K562 (cell line): Measurements from ENCODE around the gene MIDN. TPM values are rescaled to one million over a fixed set of nuclear protein-coding genes. Genes with fewer than 3 reads are reported as not detected.

Source experiments
- ADNP ChIP-seq: fragments of 200-800 bp; sonication (Bioruptor generic); IDR thresholded peaks from 2 replicates; pipeline ENCODE4 v1.6.1; 2016; ENCODE audit warnings: missing genetic modification characterization, missing compliant biosample characterization
- ETV1 ChIP-seq: fragments of 450-650 bp; conservative IDR thresholded peaks from 2 replicates; pipeline ENCODE4 v1.6.1; 2016; ENCODE audit warnings: missing genetic modification characterization, control low read depth, low read depth, missing compliant biosample characterization
- JUN ChIP-seq, 2 experiments: sonication (generic) in 1 of 2; formaldehyde crosslinking in 1 of 2; IDR thresholded peaks; 2 replicates each; pipeline versions ENCODE4 v1.6.1 to v1.8.0; 2012 to 2022; ENCODE audit warnings: borderline replicate concordance in 2 of 2, mild to moderate bottlenecking in 2 of 2, improper control_type of control experiment in 1 of 2, low read depth in 1 of 2, low read length in 1 of 2, missing genetic modification reagents in 1 of 2
- NBN ChIP-seq: fragments of 450-650 bp; IDR thresholded peaks from 2 replicates; pipeline ENCODE4 v1.6.1; 2016; ENCODE audit warnings: low read depth, mild to moderate bottlenecking
- NFXL1 ChIP-seq: fragments of 450-650 bp; formaldehyde crosslinking; IDR thresholded peaks from 2 replicates; pipeline ENCODE4 v1.4.0; 2021; ENCODE audit warnings: mild to moderate bottlenecking
- NR3C1 ChIP-seq: sonication (generic); formaldehyde crosslinking; IDR thresholded peaks from 2 replicates; pipeline ENCODE4 v1.8.1; 2022; ENCODE audit warnings: missing genetic modification reagents
- POLR2AphosphoS5 ChIP-seq: IDR thresholded peaks from 2 replicates; pipeline ENCODE4 v1.6.1; 2011; ENCODE audit warnings: mild to moderate bottlenecking, low read depth, low read length, moderate library complexity; ENCODE audit not compliant: control insufficient read depth, insufficient read depth
- POLR3G ChIP-seq: IDR thresholded peaks from 2 replicates; pipeline ENCODE4 v1.6.1; 2011; ENCODE audit not compliant: insufficient read length, insufficient replicate concordance; ENCODE audit errors: extremely low read depth
- RB1 ChIP-seq: fragments of 450-650 bp; IDR thresholded peaks from 2 replicates; pipeline ENCODE4 v1.6.1; 2017; ENCODE audit warnings: low read depth, mild to moderate bottlenecking
- TCFL5 ChIP-seq: fragments of 250-450 bp; sonication (Bioruptor Pico); conservative IDR thresholded peaks from 2 replicates; pipeline ENCODE4 v1.6.1; 2021; ENCODE audit warnings: mild to moderate bottlenecking, moderate library complexity, matching md5 sums
- ZFP36 ChIP-seq: fragments of 150-350 bp; IDR thresholded peaks from 2 replicates; pipeline ENCODE4 v1.6.1; 2018; ENCODE audit warnings: low read length, low read depth; ENCODE audit not compliant: partially characterized antibody
- ZNF143 ChIP-seq: sonication (generic); formaldehyde crosslinking; IDR thresholded peaks from 2 replicates; pipeline ENCODE4 v1.9.0; 2022; ENCODE audit warnings: mild to moderate bottlenecking, missing genetic modification reagents
- ZNF174 ChIP-seq: fragments of 250-450 bp; sonication (Bioruptor Pico); IDR thresholded peaks from 2 replicates; pipeline ENCODE4 v1.4.0; 2020; ENCODE audit warnings: mild to moderate bottlenecking
- ZNF24 ChIP-seq: fragments of 450-650 bp; IDR thresholded peaks from 2 replicates; pipeline ENCODE4 v1.6.1; 2016
- polyA plus RNA-seq, 8 experiments: library from polyadenylated mRNA; depleted of rRNA in 4 of 8; stranded (reverse) in 5 of 8; unstranded in 3 of 8; fragments of >200 nt; fragmentation: Nextera tagmentation in 2 of 8; fragmentation: Illumina TruSeq in 1 of 8; extraction: Ambion mirVana in 2 of 8; extraction: Trizol in 1 of 8; gene quantifications; 2 replicates each; pipeline versions ENCODE4 v1.2.1 to v1.2.3, GENCODE V29; 2011 to 2014; ENCODE audit warnings: inconsistent platforms in 1 of 8, missing spikeins in 1 of 8
- total RNA-seq, 7 experiments: library from RNA; depleted of rRNA in 6 of 7; stranded (reverse); fragments of >200 nt in 6 of 7; fragmentation: Illumina TruSeq in 2 of 7; extraction: Trizol in 2 of 7; gene quantifications; 2 replicates each; pipeline versions ENCODE4 v1.2.1 to v1.2.3, GENCODE V29; 2011 to 2021; ENCODE audit warnings: low replicate concordance in 1 of 7
- TF ChIP-seq, protein P1 (sequence below): fragments of 250-450 bp; sonication (Bioruptor Pico); IDR thresholded peaks from 2 replicates; pipeline ENCODE4 v1.6.1; 2021; ENCODE audit warnings: mild to moderate bottlenecking
- TF ChIP-seq, protein P2 (sequence below): sonication (generic); formaldehyde crosslinking; IDR thresholded peaks from 2 replicates; pipeline ENCODE4 v1.8.1; 2023; ENCODE audit warnings: mild to moderate bottlenecking, missing genetic modification reagents
- TF ChIP-seq, protein P3 (sequence below): fragments of 450-650 bp; IDR thresholded peaks from 2 replicates; pipeline ENCODE4 v1.6.1; 2016; ENCODE audit warnings: missing biosample characterization, missing genetic modification characterization
- TF ChIP-seq, protein P4 (sequence below): fragments of 450-650 bp; IDR thresholded peaks from 2 replicates; pipeline ENCODE4 v1.6.1; 2016

MIDN gene
- total and polyA plus RNA-seq, 9 of the 15 experiments (the other 6 are each of a cell fraction or from before 2014, with no cell fraction given) = 0.17 to 120 (median 10.1) TPM

DNA sequence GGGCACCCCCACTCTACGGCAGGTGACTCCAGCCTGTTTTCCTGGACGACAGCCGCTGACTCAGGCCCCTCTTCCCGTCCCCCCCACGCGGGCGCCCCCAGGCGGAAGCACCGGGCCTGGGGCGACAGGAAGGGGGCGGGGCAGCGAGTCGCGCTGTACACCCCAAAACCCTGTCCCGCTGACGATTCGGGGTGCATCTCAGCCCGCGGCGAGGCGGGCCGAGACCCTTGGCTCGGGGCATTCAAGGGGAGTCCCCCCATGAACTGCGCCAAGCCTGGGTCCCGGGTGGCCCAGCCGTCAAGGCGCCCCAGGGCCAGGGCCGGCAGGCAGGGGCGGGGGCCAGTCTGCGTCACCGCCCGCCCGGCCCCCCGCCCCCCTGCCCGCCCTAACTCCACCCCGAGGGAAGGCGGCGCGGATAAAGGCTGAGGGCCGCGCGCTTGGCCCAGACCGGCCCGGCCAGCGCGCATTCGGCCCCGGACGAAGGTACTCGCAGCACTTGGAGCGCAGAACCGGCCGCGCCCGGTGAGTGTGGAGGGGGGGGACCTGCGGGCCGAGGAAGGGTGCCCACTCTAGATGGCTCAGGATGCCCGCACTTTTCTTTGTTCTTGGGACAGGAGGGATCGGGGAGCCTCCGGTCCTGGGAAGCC, at the start of gene MIDN (continued):
- TF ChIP-seq, protein P1, sequence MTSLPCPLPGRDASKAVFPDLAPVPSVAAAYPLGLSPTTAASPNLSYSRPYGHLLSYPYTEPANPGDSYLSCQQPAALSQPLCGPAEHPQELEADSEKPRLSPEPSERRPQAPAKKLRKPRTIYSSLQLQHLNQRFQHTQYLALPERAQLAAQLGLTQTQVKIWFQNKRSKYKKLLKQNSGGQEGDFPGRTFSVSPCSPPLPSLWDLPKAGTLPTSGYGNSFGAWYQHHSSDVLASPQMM = no peak
- peak; percentile 16 for TF ChIP-seq RB1
- TF ChIP-seq ADNP (tag) = no peak
- TF ChIP-seq ZNF143 = peak; percentile 52; the same call in 1 of the 2 replicates
- no peak for TF ChIP-seq NR3C1
- no peak for TF ChIP-seq POLR3G
- TF ChIP-seq POLR2AphosphoS5 = peak; percentile 95
- TF ChIP-seq ZFP36 = no peak
- TF ChIP-seq JUN (IDR thresholded peaks at IDR 0.05; ENCODE audit: borderline replicate concordance, low read depth, low read length) = peak; percentile 44; the same call in 1 of the 2 replicates
- no peak for TF ChIP-seq JUN (CRISPR knock-in tag; IDR thresholded peaks at IDR 0.05; ENCODE audit: borderline replicate concordance)
- TF ChIP-seq ZNF174 (CRISPR knock-in tag) = no peak
- TF ChIP-seq, protein P2, sequence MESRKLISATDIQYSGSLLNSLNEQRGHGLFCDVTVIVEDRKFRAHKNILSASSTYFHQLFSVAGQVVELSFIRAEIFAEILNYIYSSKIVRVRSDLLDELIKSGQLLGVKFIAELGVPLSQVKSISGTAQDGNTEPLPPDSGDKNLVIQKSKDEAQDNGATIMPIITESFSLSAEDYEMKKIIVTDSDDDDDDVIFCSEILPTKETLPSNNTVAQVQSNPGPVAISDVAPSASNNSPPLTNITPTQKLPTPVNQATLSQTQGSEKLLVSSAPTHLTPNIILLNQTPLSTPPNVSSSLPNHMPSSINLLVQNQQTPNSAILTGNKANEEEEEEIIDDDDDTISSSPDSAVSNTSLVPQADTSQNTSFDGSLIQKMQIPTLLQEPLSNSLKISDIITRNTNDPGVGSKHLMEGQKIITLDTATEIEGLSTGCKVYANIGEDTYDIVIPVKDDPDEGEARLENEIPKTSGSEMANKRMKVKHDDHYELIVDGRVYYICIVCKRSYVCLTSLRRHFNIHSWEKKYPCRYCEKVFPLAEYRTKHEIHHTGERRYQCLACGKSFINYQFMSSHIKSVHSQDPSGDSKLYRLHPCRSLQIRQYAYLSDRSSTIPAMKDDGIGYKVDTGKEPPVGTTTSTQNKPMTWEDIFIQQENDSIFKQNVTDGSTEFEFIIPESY = 0 out of 2 replicates have a peak, but pooled peaks have one; percentile 8
- TF ChIP-seq NBN = 0 out of 2 replicates have a peak, but pooled peaks have one; percentile 34
- TF ChIP-seq TCFL5 (CRISPR knock-in tag) = no peak
- TF ChIP-seq, protein P3, sequence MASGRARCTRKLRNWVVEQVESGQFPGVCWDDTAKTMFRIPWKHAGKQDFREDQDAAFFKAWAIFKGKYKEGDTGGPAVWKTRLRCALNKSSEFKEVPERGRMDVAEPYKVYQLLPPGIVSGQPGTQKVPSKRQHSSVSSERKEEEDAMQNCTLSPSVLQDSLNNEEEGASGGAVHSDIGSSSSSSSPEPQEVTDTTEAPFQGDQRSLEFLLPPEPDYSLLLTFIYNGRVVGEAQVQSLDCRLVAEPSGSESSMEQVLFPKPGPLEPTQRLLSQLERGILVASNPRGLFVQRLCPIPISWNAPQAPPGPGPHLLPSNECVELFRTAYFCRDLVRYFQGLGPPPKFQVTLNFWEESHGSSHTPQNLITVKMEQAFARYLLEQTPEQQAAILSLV = no peak
- TF ChIP-seq ETV1 = peak; percentile 85
- TF ChIP-seq, protein P4, sequence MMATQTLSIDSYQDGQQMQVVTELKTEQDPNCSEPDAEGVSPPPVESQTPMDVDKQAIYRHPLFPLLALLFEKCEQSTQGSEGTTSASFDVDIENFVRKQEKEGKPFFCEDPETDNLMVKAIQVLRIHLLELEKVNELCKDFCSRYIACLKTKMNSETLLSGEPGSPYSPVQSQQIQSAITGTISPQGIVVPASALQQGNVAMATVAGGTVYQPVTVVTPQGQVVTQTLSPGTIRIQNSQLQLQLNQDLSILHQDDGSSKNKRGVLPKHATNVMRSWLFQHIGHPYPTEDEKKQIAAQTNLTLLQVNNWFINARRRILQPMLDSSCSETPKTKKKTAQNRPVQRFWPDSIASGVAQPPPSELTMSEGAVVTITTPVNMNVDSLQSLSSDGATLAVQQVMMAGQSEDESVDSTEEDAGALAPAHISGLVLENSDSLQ = 0 out of 2 replicates have a peak, but pooled peaks have one; percentile 36
- TF ChIP-seq NFXL1 (CRISPR knock-in tag) = no peak
- no peak; the same call in 1 of the 2 replicates for TF ChIP-seq ZNF24
